GM12878 (cell line): Measurements from ENCODE around the gene TM4SF4. TPM values are rescaled to one million over a fixed set of nuclear protein-coding genes. Genes with fewer than 3 reads are reported as not detected.

Source experiments
- ATAC-seq: fragments of 200-7000 bp; cut with Tn5 transposase; 3 replicates; pipeline ENCODE4 v1.9.1; 2020; ENCODE audit warnings: mild to moderate bottlenecking, moderate library complexity
- BruUV-seq: library from RNA; stranded (reverse); fragments of 400-500 nt; replicated peaks from 2 replicates; lab custom pipeline; 2021; lab: Mats Ljungman, UMichigan
- CTCF ChIA-PET: fragments of 300-600 bp; sonication (Branson Sonifier 250); formaldehyde crosslinking; extraction: SDS; loops from one replicate; lab custom pipeline; 2021; ENCODE audit warnings: inconsistent platforms; lab: Yijun Ruan, JAX
- POLR2A ChIA-PET: fragments of 350-600 bp; formaldehyde crosslinking; extraction: SDS; loops from one replicate; lab custom pipeline; 2021; ENCODE audit warnings: inconsistent platforms; lab: Charles Lee
- RAD21 ChIA-PET: fragments of 300-600 bp; sonication (Branson Sonifier 250); formaldehyde crosslinking; loops from one replicate; lab custom pipeline; 2023; ENCODE audit warnings: antibody characterized with exemption; ENCODE audit not compliant: unreplicated experiment; lab: Charles Lee
- SMC1A ChIA-PET: fragments of 300-600 bp; sonication (Branson Sonifier 250); formaldehyde crosslinking; loops from one replicate; lab custom pipeline; 2023; ENCODE audit not compliant: unreplicated experiment, uncharacterized antibody; lab: Charles Lee
- DNase-seq: peaks from one replicate; pipeline ENCODE4 v3.0.0-alpha.2; 2011; ENCODE audit warnings: low read depth, low spot score
- FAIRE-seq: peaks from 3 replicates; lab custom pipeline; 2011; peaks lifted over from hg19 to GRCh38; lab: Jason Lieb, UNC
- H2AFZ ChIP-seq: 2 replicates; pipeline ENCODE4 v1.6.0; 2011; ENCODE audit warnings: low read depth, low read length, control low read depth; ENCODE audit not compliant: control insufficient read depth
- H3K27ac ChIP-seq: 2 replicates; pipeline ENCODE4 v1.5.1; 2011; ENCODE audit warnings: control low read depth; ENCODE audit not compliant: control insufficient read depth, insufficient read depth
- H3K27me3 ChIP-seq, 2 experiments: replicated peaks in 1 of 2; 2 replicates each; pipeline versions ENCODE4 v1.6.0 to v1.6.1; 2011; ENCODE audit warnings: low read length in 1 of 2; ENCODE audit not compliant: control insufficient read depth in 2 of 2, insufficient read depth in 2 of 2
- H3K36me3 ChIP-seq, 2 experiments: 2 replicates each; pipeline ENCODE4 v1.5.1; 2011; ENCODE audit warnings: low read length in 1 of 2; ENCODE audit not compliant: control insufficient read depth in 2 of 2, insufficient read depth in 2 of 2
- H3K4me1 ChIP-seq: 2 replicates; pipeline ENCODE4 v1.6.1; 2011; ENCODE audit warnings: mild to moderate bottlenecking, low read length, moderate library complexity, mixed read lengths; ENCODE audit not compliant: control insufficient read depth, insufficient read depth
- H3K4me2 ChIP-seq: 2 replicates; pipeline ENCODE4 v1.6.0; 2011; ENCODE audit warnings: control low read depth; ENCODE audit not compliant: control insufficient read depth, insufficient read depth
- H3K4me3 ChIP-seq: fragments of 200-600 bp; sonication (generic); 2 replicates; pipeline ENCODE4 v1.5.1; 2016
- H3K79me2 ChIP-seq: 2 replicates; pipeline ENCODE4 v1.6.0; 2011; ENCODE audit warnings: low read length; ENCODE audit not compliant: control insufficient read depth, insufficient read depth
- H3K9ac ChIP-seq: 2 replicates; pipeline ENCODE4 v1.8.0; 2011; ENCODE audit warnings: low read length, control low read depth, mixed read lengths; ENCODE audit not compliant: control insufficient read depth, insufficient read depth
- H3K9me3 ChIP-seq: replicated peaks from 3 replicates; pipeline ENCODE4 v1.5.1; 2011; ENCODE audit warnings: mild to moderate bottlenecking, low read length; ENCODE audit not compliant: control insufficient read depth, insufficient read depth
- H4K20me1 ChIP-seq: 2 replicates; pipeline ENCODE4 v1.6.0; 2011; ENCODE audit not compliant: control insufficient read depth, insufficient read depth
- CEBPZ ChIP-seq: fragments of 150-350 bp; IDR thresholded peaks from 2 replicates; pipeline ENCODE4 v1.6.1; 2016; ENCODE audit warnings: low read depth, low read length
- CHD1 ChIP-seq: IDR thresholded peaks from 2 replicates; pipeline ENCODE4 v1.6.1; 2012; ENCODE audit warnings: low read depth, low read length, improper control_type of control experiment
- GATAD2B ChIP-seq: fragments of 450-650 bp; conservative IDR thresholded peaks from 2 replicates; pipeline ENCODE4 v1.6.1; 2017; ENCODE audit warnings: low read depth, mild to moderate bottlenecking, moderate library complexity
- HDAC6 ChIP-seq: fragments of 200-600 bp; sonication (generic); IDR thresholded peaks from one replicate; pipeline ENCODE4 v1.8.0; 2017; ENCODE audit warnings: antibody characterized with exemption; ENCODE audit not compliant: unreplicated experiment
- SREBF1 ChIP-seq: IDR thresholded peaks from 2 replicates; pipeline ENCODE4 v1.6.1; 2012; ENCODE audit warnings: mild to moderate bottlenecking, low read length
- TCF3 ChIP-seq: IDR thresholded peaks from 2 replicates; pipeline ENCODE4 v1.6.1; 2012; ENCODE audit warnings: low read depth, mild to moderate bottlenecking, low read length, borderline replicate concordance; ENCODE audit not compliant: insufficient read depth
- WGBS: methylation state at CpG from one replicate; pipeline ENCODE4 v1.1.6; 2016; ENCODE audit warnings: low lambda C conversion rate; ENCODE audit not compliant: insufficient replicate concordance, insufficient coverage; ENCODE audit errors: missing lambda C conversion rate; 5-methylcytosine and 5-hydroxymethylcytosine counted together
- in situ Hi-C: fragments of 300-500 bp; cut with MboI; formaldehyde crosslinking; loops from 9 replicates; pipeline ENCODE4 v1.14.3; 2018; ENCODE audit warnings: mixed read lengths
- intact Hi-C: fragments of 100-400 bp; cut with micrococcal nuclease; formaldehyde crosslinking; loops from one replicate; pipeline ENCODE4 v1.14.2; 2022; ENCODE audit not compliant: unreplicated experiment
- polyA plus RNA-seq, 11 experiments: library from polyadenylated mRNA; depleted of rRNA in 4 of 11; unstranded in 6 of 11; stranded (reverse) in 5 of 11; fragments of >200 nt; fragmentation: Nextera tagmentation in 4 of 11; fragmentation: Illumina TruSeq in 1 of 11; extraction: Ambion mirVana in 4 of 11; extraction: Trizol in 1 of 11; gene quantifications; 1 replicate in 1 of 11; 2 replicates in 10 of 11; pipeline versions ENCODE4 v1.2.1 to v1.2.3, GENCODE V29; 2011 to 2016; ENCODE audit warnings: inconsistent platforms in 2 of 11, missing spikeins in 2 of 11, low read depth in 1 of 11
- total RNA-seq, 4 experiments: library from RNA; depleted of rRNA in 3 of 4; stranded (reverse); fragments of >200 nt in 3 of 4; fragmentation: Illumina TruSeq in 1 of 4; extraction: Trizol in 1 of 4; gene quantifications; 2 replicates each; pipeline versions ENCODE4 v1.2.1 to v1.2.3, GENCODE V29; 2013 to 2021
- TF ChIP-seq, protein P1 (sequence below): IDR thresholded peaks from 2 replicates; pipeline ENCODE4 v1.6.1; 2012; ENCODE audit warnings: low read depth, low read length, improper control_type of control experiment
- TF ChIP-seq, protein P2 (sequence below): fragments of 450-650 bp; IDR thresholded peaks from 2 replicates; pipeline ENCODE4 v1.6.1; 2017; ENCODE audit warnings: mild to moderate bottlenecking, low read depth, inconsistent platforms; ENCODE audit not compliant: poor library complexity, severe bottlenecking

Gene TM4SF4
- total and polyA plus RNA-seq, 10 of the 15 experiments (the other 5 are each of a cell fraction or from before 2014, with no cell fraction given): 0.06 to 1.3 TPM; not detected in 8

- no peak for DNase-seq
- Histone ChIP-seq H3K9ac (no peak overlapping the region), H4K20me1 (no peaks in the 10 kb centered on the region), H3K79me2 (no peaks in the 10 kb centered on the region), H3K9me3 (peaks cover 6% of the 10 kb centered on the region), H3K36me3 (no peaks in the 10 kb centered on the region), H3K4me2 (no peak overlapping the region), H3K4me3 (no peak overlapping the region), H3K27me3 (no peaks in the 10 kb centered on the region), H3K4me1 (no peaks in the 10 kb centered on the region), H3K27ac (no peak overlapping the region), H2AFZ (no peak overlapping the region)
- intact Hi-C loops: no loop called here
- no TSS peak for BruUV-seq
- POLR2A ChIA-PET: interaction anchor here (0.9 kb wide), 1 partner anchor 17 kb away, joined by 6 read pairs; no protein-coding TSS in a partner anchor
- no peak for ATAC-seq
- RAD21 ChIA-PET: no interaction called here
- TF ChIP-seq, protein P1, sequence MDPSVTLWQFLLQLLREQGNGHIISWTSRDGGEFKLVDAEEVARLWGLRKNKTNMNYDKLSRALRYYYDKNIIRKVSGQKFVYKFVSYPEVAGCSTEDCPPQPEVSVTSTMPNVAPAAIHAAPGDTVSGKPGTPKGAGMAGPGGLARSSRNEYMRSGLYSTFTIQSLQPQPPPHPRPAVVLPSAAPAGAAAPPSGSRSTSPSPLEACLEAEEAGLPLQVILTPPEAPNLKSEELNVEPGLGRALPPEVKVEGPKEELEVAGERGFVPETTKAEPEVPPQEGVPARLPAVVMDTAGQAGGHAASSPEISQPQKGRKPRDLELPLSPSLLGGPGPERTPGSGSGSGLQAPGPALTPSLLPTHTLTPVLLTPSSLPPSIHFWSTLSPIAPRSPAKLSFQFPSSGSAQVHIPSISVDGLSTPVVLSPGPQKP: no peak
- no peak for TF ChIP-seq TCF3
- TF ChIP-seq, protein P2, sequence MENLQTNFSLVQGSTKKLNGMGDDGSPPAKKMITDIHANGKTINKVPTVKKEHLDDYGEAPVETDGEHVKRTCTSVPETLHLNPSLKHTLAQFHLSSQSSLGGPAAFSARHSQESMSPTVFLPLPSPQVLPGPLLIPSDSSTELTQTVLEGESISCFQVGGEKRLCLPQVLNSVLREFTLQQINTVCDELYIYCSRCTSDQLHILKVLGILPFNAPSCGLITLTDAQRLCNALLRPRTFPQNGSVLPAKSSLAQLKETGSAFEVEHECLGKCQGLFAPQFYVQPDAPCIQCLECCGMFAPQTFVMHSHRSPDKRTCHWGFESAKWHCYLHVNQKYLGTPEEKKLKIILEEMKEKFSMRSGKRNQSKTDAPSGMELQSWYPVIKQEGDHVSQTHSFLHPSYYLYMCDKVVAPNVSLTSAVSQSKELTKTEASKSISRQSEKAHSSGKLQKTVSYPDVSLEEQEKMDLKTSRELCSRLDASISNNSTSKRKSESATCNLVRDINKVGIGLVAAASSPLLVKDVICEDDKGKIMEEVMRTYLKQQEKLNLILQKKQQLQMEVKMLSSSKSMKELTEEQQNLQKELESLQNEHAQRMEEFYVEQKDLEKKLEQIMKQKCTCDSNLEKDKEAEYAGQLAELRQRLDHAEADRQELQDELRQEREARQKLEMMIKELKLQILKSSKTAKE: no peak
- no peak for TF ChIP-seq HDAC6
- TF ChIP-seq GATAD2B: no peak
- TF ChIP-seq CEBPZ: no peak
- no peak for TF ChIP-seq SREBF1
- no peak for TF ChIP-seq CHD1
- 11% methylated on average over 3 of the region's 3 CpGs for WGBS
- SMC1A ChIA-PET: no interaction called here
- no peak for FAIRE-seq
- in situ Hi-C loops: no loop called here
- CTCF ChIA-PET: no interaction called here
Measured at GRCh38 chr3:149452036-149452435, 22.5 kb upstream of the TM4SF4 start.
